PC-9 (cell line): ENCODE data around the gene USP3. TPM values are rescaled to one million over a fixed set of nuclear protein-coding genes. Genes with fewer than 3 reads are reported as not detected.

Experiments
- BruUV-seq: library from RNA; stranded (reverse); fragments of 400-500 nt; replicated peaks from 2 replicates; lab custom pipeline; 2021; lab: Mats Ljungman, UMichigan
- CTCF ChIA-PET: fragments of 300-600 bp; sonication (Branson Sonifier 250); formaldehyde crosslinking; loops from one replicate; lab custom pipeline; 2022; ENCODE audit warnings: antibody characterized with exemption; lab: Charles Lee
- POLR2A ChIA-PET: fragments of 300-600 bp; sonication (Branson Sonifier 250); formaldehyde crosslinking; loops from one replicate; lab custom pipeline; 2022; ENCODE audit warnings: antibody characterized with exemption; ENCODE audit not compliant: unreplicated experiment; lab: Charles Lee
- DNase-seq, 2 experiments: peaks; one replicate each; pipeline versions ENCODE4 v3.0.0 to v3.0.0-alpha.2; 2015 to 2022; ENCODE audit warnings: mixed read lengths in 1 of 2
- H2AFZ ChIP-seq: fragments of 200-600 bp; sonication (generic); 2 replicates; pipeline ENCODE4 v1.8.1; 2017; ENCODE audit warnings: antibody characterized with exemption
- H3F3A ChIP-seq: fragments of 200-600 bp; sonication (generic); 2 replicates; pipeline ENCODE4 v1.8.1; 2017; ENCODE audit warnings: antibody characterized with exemption, mild to moderate bottlenecking, low read depth; ENCODE audit not compliant: insufficient read depth
- H3K27ac ChIP-seq: fragments of 200-600 bp; sonication (generic); 2 replicates; pipeline ENCODE4 v1.6.1; 2016; ENCODE audit warnings: mixed run types
- H3K27me3 ChIP-seq: fragments of 200-600 bp; sonication (generic); 2 replicates; pipeline ENCODE4 v1.6.1; 2016; ENCODE audit warnings: low read depth, mixed run types; ENCODE audit not compliant: insufficient read depth
- H3K36me3 ChIP-seq: fragments of 200-600 bp; sonication (generic); 2 replicates; pipeline ENCODE4 v1.6.1; 2016; ENCODE audit warnings: low read depth, mixed run types
- H3K4me1 ChIP-seq: fragments of 200-600 bp; sonication (generic); replicated peaks from 2 replicates; pipeline ENCODE4 v1.6.1; 2016; ENCODE audit warnings: mixed run types; ENCODE audit not compliant: insufficient read depth
- H3K4me2 ChIP-seq: fragments of 200-600 bp; sonication (generic); 2 replicates; pipeline ENCODE4 v1.6.1; 2017; ENCODE audit warnings: mixed run types
- H3K4me3 ChIP-seq: fragments of 200-600 bp; sonication (generic); 2 replicates; pipeline ENCODE4 v1.6.1; 2016; ENCODE audit warnings: mixed run types
- H3K79me2 ChIP-seq: fragments of 200-600 bp; sonication (generic); 2 replicates; pipeline ENCODE4 v1.6.1; 2017; ENCODE audit warnings: low read depth, mixed run types
- H3K9me2 ChIP-seq: fragments of 200-600 bp; sonication (generic); 2 replicates; pipeline ENCODE4 v1.8.1; 2017; ENCODE audit warnings: mild to moderate bottlenecking; ENCODE audit not compliant: insufficient read depth
- H3K9me3 ChIP-seq: fragments of 200-600 bp; sonication (generic); 2 replicates; pipeline ENCODE4 v1.8.1; 2016; ENCODE audit warnings: low read depth; ENCODE audit not compliant: insufficient read depth
- H4K20me1 ChIP-seq: fragments of 200-600 bp; sonication (generic); 2 replicates; pipeline ENCODE4 v1.8.1; 2017; ENCODE audit not compliant: insufficient read depth
- CTCF ChIP-seq: fragments of 200-600 bp; sonication (generic); conservative IDR thresholded peaks from 2 replicates; pipeline ENCODE4 v1.6.1; 2017; ENCODE audit warnings: mixed run types, antibody characterized with exemption, mild to moderate bottlenecking, moderate library complexity
- EZH2 ChIP-seq: fragments of 200-600 bp; sonication (generic); IDR thresholded peaks from 2 replicates; pipeline ENCODE4 v1.8.0; 2017; ENCODE audit warnings: antibody characterized with exemption, low read depth
- intact Hi-C: fragments of 100-400 bp; cut with micrococcal nuclease; formaldehyde crosslinking; loops from one replicate; pipeline ENCODE4 v1.10.0; 2022; ENCODE audit not compliant: unreplicated experiment
- total RNA-seq: library from RNA; stranded (reverse); gene quantifications from 2 replicates; pipeline ENCODE4 v1.2.3, GENCODE V29; 2021

USP3 gene
- total RNA-seq, 1 experiment from 2014 or later: 57.5 TPM

DNA sequence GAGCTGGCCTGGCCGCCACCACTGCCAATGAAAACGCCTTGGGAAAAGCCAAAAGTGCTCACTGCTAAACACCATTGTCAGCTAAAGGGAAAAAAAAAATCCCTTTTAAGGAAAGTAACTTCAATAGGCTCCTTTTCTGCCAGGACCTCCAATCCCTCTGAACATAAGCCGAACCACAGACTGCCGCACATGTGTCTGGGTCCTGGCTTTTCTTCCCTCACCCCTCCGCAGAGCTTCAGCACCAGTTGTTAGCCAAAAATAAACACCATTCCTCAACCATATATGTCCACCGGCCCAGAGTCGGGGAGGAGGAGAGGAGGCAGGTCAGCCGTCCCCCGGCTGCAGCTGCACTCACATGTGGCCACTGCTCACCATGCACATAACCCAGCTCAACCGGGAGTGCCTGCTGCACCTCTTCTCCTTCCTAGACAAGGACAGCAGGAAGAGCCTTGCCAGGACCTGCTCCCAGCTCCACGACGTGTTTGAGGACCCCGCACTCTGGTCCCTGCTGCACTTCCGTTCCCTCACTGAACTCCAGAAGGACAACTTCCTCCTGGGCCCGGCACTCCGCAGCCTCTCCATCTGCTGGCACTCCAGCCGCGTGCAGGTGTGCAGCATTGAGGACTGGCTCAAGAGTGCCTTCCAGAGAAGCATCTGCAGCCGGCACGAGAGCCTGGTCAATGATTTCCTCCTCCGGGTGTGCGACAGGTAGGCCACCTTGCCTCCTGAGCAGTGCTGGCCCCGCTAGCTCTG, 92.8 kb downstream of the USP3 start, which contains the start of gene FBXL22:
TSS of gene FBXL22 (plus strand) at position 350 of the 753 bp plus-strand sequence. CDS start at position 356, 6 bp downstream.
- Histone ChIP-seq H3K36me3 (no peaks in the 10 kb centered on the region), H3K79me2 (no peaks in the 10 kb centered on the region), H2AFZ (no peak within 1 kb of the TSS), H4K20me1 (no peaks in the 10 kb centered on the region), H3K9me3 (no peaks in the 10 kb centered on the region), H3K27me3 (no peaks in the 10 kb centered on the region), H3K27ac (no peak within 1 kb of the TSS), H3K4me1 (peaks cover 6% of the 10 kb centered on the region; the same call in 1 of the 2 replicates), H3F3A (peaks cover 8% of the 10 kb centered on the region; the same call in 1 of the 2 replicates), H3K9me2 (no peaks in the 10 kb centered on the region), H3K4me3 (no peak within 1 kb of the TSS), H3K4me2 (no peak within 1 kb of the TSS)
- intact Hi-C loops: no loop called here
- TF ChIP-seq EZH2: no peak
- no peak for TF ChIP-seq CTCF
- ChIA-PET CTCF (interaction anchor here (0.5 kb wide), 1 partner anchor 138 kb away, joined by 6 read pairs; no protein-coding TSS in a partner anchor), POLR2A (interaction anchor here (0.6 kb wide), 1 partner anchor 54 kb away, joined by 3 read pairs; no protein-coding TSS in a partner anchor)
- no peak for DNase-seq
- no TSS peak for BruUV-seq

- no TSS peak for BruUV-seq
- H3K27me3 ChIP-seq: no peaks in the 10 kb centered on the region
- no peaks in the 10 kb centered on the region for H3K9me2 ChIP-seq
- no peak overlapping the region for H2AFZ ChIP-seq
- H3K4me3 ChIP-seq: no peak overlapping the region
- intact Hi-C loops: no loop called here
- no peak overlapping the region for H3K4me2 ChIP-seq
- H3K4me1 ChIP-seq: peaks cover 6% of the 10 kb centered on the region; the same call in 1 of the 2 replicates
- H3K27ac ChIP-seq: no peak overlapping the region
- POLR2A ChIA-PET: no interaction called here
- DNase-seq: no peak
- H3K79me2 ChIP-seq: no peaks in the 10 kb centered on the region
- H3K36me3 ChIP-seq: no peaks in the 10 kb centered on the region
- TF ChIP-seq CTCF: no peak
- no peak for TF ChIP-seq EZH2
- peaks cover 8% of the 10 kb centered on the region; the same call in 1 of the 2 replicates for H3F3A ChIP-seq
- CTCF ChIA-PET: no interaction called here
- no peaks in the 10 kb centered on the region for H4K20me1 ChIP-seq
- no peaks in the 10 kb centered on the region for H3K9me3 ChIP-seq
These were observed 93.4 kb downstream of the USP3 start for GRCh38 chr15:63597821-63598220.

GRCh38 chr15:63598473-63599400, 94.3 kb downstream of the USP3 start:
- Histone ChIP-seq H3K79me2 (no peaks in the 10 kb centered on the region), H3K4me2 (peak overlapping the region; percentile 96), H3K36me3 (no peaks in the 10 kb centered on the region), H3K27ac (no peak overlapping the region), H3F3A (peaks cover 8% of the 10 kb centered on the region; the same call in 1 of the 2 replicates), H3K9me2 (no peaks in the 10 kb centered on the region), H3K27me3 (no peaks in the 10 kb centered on the region), H3K4me1 (peaks cover 6% of the 10 kb centered on the region; the same call in 1 of the 2 replicates), H2AFZ (no peak overlapping the region), H3K4me3 (peak overlapping the region; percentile 82; the same call in 1 of the 2 replicates), H4K20me1 (no peaks in the 10 kb centered on the region), H3K9me3 (no peaks in the 10 kb centered on the region)
- no peak for DNase-seq
- TF ChIP-seq EZH2 (no peak), CTCF (no peak)
- no TSS peak for BruUV-seq
- CTCF ChIA-PET: interaction anchor here (0.6 to 2.1 kb wide), 3 partner anchors 12 to 132 kb away, joined by 3 to 12 read pairs (median 8); no protein-coding TSS in a partner anchor
- intact Hi-C loops: no loop called here
- POLR2A ChIA-PET: interaction anchor here (0.6 kb wide), 2 partner anchors 49 to 303 kb away, joined by 5 to 9 read pairs; no protein-coding TSS in a partner anchor
